ENCODE data around the gene TIGD4.
"Not testable (repeated sequence)": the region's sequence is repeated elsewhere in the genome, so short reads cannot be mapped to it uniquely, and the experiment has no call there.

Gene TIGD4

DNA sequence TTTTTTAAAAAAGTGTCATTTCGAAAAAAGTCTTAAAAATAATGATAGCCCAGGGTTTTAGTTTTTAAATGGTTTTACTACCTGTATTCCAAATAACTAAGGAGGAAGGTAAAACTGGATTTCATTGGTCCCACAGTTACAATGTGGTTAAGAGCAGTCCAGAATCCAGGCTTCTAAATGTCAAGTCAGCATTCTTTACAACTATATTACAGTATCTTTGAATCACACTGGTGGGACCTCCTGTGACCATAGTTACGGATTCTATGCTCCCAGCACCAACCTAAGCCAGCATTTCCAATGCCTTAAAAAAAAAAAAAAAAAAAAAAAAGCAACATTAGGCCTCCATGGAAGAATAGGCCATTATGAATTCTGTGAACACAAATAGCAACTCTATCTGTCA lies 6.2 kb downstream of the TIGD4 start:
- Histone ChIP-seq H3K9me3 (ENCODE audit: severe bottlenecking) (no peaks in the 10 kb centered on the region), H3K36me3 (no peaks in the 10 kb centered on the region), H3K27me3 (ENCODE audit: insufficient read depth, low read depth, severe bottlenecking) (no peaks in the 10 kb centered on the region), H3K27ac (no peak overlapping the region), H3K4me3 (ENCODE audit: low read depth, low read length) (no peak overlapping the region)
- no peak for DNase-seq
- TF ChIP-seq, protein P1, sequence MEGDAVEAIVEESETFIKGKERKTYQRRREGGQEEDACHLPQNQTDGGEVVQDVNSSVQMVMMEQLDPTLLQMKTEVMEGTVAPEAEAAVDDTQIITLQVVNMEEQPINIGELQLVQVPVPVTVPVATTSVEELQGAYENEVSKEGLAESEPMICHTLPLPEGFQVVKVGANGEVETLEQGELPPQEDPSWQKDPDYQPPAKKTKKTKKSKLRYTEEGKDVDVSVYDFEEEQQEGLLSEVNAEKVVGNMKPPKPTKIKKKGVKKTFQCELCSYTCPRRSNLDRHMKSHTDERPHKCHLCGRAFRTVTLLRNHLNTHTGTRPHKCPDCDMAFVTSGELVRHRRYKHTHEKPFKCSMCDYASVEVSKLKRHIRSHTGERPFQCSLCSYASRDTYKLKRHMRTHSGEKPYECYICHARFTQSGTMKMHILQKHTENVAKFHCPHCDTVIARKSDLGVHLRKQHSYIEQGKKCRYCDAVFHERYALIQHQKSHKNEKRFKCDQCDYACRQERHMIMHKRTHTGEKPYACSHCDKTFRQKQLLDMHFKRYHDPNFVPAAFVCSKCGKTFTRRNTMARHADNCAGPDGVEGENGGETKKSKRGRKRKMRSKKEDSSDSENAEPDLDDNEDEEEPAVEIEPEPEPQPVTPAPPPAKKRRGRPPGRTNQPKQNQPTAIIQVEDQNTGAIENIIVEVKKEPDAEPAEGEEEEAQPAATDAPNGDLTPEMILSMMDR (IDR thresholded peaks at IDR 0.05; ENCODE audit: low read depth, low read length), result no peak

DNA sequence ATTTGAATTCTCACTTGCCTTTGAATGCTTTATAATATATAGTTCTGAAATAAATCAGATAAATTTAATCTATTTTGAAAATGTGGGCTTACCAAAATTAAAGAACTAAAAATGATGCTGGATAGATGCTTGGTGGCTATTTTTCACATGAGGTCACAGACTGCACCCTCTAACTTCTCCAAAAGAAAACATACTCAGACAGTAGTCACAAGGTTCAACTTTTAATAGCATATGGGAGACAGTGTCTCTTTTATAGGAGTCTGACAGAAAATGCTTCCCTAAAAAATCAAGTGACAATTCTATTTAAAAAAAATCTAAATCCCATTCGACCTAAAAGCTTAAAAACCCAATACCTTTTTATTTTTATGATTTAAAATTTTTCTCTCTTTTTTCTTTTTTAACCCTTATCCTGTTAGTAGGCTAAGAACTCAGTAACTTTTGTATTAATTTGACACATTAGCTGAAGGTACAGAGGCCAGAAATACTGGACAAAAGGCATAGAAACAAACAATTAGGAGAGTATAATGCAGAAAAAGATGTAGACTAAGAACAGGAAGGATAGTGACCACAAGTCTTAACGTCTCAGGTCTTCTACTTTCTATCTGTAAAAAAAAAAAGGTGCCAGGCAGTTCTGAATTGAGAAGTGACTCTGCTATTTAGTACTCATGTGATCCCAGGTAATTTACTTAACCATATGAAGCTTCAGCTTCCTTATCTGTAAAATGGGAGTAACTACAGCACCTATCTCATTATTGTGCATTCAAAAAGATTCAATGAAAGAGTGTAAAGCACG lies 7.6 kb downstream of the TIGD4 start:
- Histone ChIP-seq H3K4me3 (ENCODE audit: low read depth, low read length) (no peak overlapping the region), H3K27ac (no peak overlapping the region), H3K36me3 (no peaks in the 10 kb centered on the region), H3K27me3 (ENCODE audit: insufficient read depth, low read depth, severe bottlenecking) (no peaks in the 10 kb centered on the region), H3K9me3 (ENCODE audit: severe bottlenecking) (no peaks in the 10 kb centered on the region)
- no peak for DNase-seq
- TF ChIP-seq, protein P1 (IDR thresholded peaks at IDR 0.05; ENCODE audit: low read depth, low read length), result no peak

DNA sequence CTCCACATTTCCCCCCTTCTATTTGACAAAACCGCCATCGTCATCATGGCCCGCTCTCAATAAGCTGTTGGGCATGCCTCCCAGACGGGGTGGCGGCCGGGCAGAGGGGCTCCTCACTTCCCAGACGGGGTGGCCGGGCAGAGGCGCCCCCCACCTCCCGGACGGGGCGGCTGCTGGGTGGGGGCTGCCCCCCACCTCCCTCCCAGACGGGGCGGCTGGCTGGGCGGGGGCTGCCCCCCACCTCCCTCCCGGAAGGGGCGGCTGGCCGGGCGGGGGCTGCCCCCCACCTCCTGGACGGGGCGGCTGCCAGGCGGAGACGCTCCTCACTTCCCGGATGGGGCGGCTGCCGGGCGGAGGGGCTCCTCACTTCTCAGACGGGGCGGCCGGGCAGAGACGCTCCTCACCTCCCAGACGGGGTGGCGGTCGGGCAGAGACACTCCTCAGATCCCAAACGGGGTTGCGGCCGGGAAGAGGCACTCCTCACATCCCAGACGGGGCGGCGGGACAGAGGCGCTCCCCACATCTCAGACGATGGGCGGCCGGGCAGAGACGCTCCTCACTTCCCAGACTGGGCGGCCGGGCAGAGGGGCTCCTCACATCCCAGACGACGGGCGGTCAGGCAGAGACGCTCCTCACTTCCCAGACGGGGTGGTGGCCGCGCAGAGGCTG lies 14.3 kb downstream of the TIGD4 start:
- H3K4me3 ChIP-seq (ENCODE audit: low read depth, low read length); DNase-seq; H3K27me3 ChIP-seq (ENCODE audit: insufficient read depth, low read depth, severe bottlenecking); H3K36me3 ChIP-seq; H3K27ac ChIP-seq; H3K9me3 ChIP-seq (ENCODE audit: severe bottlenecking): not testable (repeated sequence)

DNA sequence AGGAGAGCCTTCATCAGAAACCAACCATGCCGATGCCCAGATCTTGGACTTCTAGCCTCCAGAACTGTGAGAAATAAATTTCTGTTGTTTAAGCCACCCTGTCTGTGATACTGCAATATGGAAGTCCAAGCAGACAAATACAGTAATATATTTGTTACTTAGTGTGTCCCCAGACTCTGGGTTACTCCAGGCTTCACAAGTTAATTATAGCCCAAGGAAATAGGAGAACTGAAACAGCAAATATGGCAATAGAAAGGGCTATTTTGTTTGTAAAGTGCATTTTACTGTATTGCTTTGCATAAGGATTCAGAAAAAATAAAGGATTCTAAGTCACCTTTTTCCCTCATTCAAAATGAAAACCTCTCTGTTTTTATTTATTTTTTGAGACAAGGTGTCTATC lies 15.7 kb downstream of the TIGD4 start:
- TF ChIP-seq, protein P1 (IDR thresholded peaks at IDR 0.05; ENCODE audit: low read depth, low read length), result no peak
- Histone ChIP-seq H3K27ac (no peak overlapping the region), H3K4me3 (ENCODE audit: low read depth, low read length) (no peak overlapping the region), H3K27me3 (ENCODE audit: insufficient read depth, low read depth, severe bottlenecking) (peaks cover 2% of the 10 kb centered on the region), H3K9me3 (ENCODE audit: severe bottlenecking) (peaks cover 2% of the 10 kb centered on the region), H3K36me3 (no peaks in the 10 kb centered on the region)
- DNase-seq, result no peak

GRCh38 chr4:152748619-152749018 lies 30.9 kb downstream of the TIGD4 start:
- DNase-seq, result no peak
- no peak overlapping the region for H3K27ac ChIP-seq

GRCh38 chr4:152747444-152747843 lies 32.1 kb downstream of the TIGD4 start:
- DNase-seq, result no peak
- H3K36me3 ChIP-seq, result no peaks in the 10 kb centered on the region
- TF ChIP-seq, protein P1 (IDR thresholded peaks at IDR 0.05; ENCODE audit: low read depth, low read length), result no peak
- no peaks in the 10 kb centered on the region for H3K27me3 ChIP-seq (ENCODE audit: insufficient read depth, low read depth, severe bottlenecking)
- peaks cover 3% of the 10 kb centered on the region for H3K9me3 ChIP-seq (ENCODE audit: severe bottlenecking)
- H3K4me3 ChIP-seq (ENCODE audit: low read depth, low read length), result no peak overlapping the region
- no peak overlapping the region for H3K27ac ChIP-seq

More at GRCh38 chr4:152748619-152749018, 30.9 kb downstream of the TIGD4 start:
- Histone ChIP-seq H3K4me3 (ENCODE audit: low read depth, low read length) (no peak overlapping the region), H3K36me3 (no peaks in the 10 kb centered on the region), H3K9me3 (ENCODE audit: severe bottlenecking) (peaks cover 3% of the 10 kb centered on the region), H3K27me3 (ENCODE audit: insufficient read depth, low read depth, severe bottlenecking) (no peaks in the 10 kb centered on the region)
- TF ChIP-seq, protein P1 (IDR thresholded peaks at IDR 0.05; ENCODE audit: low read depth, low read length), result no peak
